Tibial nerve (tissue), 4 donors: Measurements from ENCODE around the gene LMF1.

Experiments
- CTCF ChIP-seq, 5 experiments: fragments of 200-600 bp in 3 of 5; fragments of 450-650 bp in 2 of 5; sonication (generic) in 3 of 5; IDR thresholded peaks; one replicate each; pipeline ENCODE4 v1.5.1; 2016 to 2019; ENCODE audit warnings: antibody characterized with exemption in 5 of 5, mild to moderate bottlenecking in 3 of 5, moderate library complexity in 2 of 5
- EP300 ChIP-seq, 2 donors: sonication (generic); formaldehyde crosslinking; IDR thresholded peaks; one replicate each; pipeline ENCODE4 v1.6.1; 2017; ENCODE audit warnings: antibody characterized with exemption in 2 of 2, mild to moderate bottlenecking in 1 of 2
- POLR2A ChIP-seq, 2 donors: fragments of 450-650 bp; IDR thresholded peaks; one replicate each; pipeline ENCODE4 v1.6.1; 2017; ENCODE audit warnings: antibody characterized with exemption in 2 of 2, mild to moderate bottlenecking in 2 of 2, moderate library complexity in 2 of 2

- TF ChIP-seq EP300 (IDR thresholded peaks at IDR 0.05) = no peak
- no peak for TF ChIP-seq CTCF (IDR thresholded peaks at IDR 0.05)
- no peak for TF ChIP-seq POLR2A (IDR thresholded peaks at IDR 0.05)
Observed at GRCh38 chr16:887846-888245, 82.9 kb downstream of the LMF1 start.
